ENCODE results near the gene RASSF3.
"Not testable (repeated sequence)": the region's sequence is repeated elsewhere in the genome, so short reads cannot be mapped to it uniquely, and the experiment has no call there.

Gene RASSF3

DNA sequence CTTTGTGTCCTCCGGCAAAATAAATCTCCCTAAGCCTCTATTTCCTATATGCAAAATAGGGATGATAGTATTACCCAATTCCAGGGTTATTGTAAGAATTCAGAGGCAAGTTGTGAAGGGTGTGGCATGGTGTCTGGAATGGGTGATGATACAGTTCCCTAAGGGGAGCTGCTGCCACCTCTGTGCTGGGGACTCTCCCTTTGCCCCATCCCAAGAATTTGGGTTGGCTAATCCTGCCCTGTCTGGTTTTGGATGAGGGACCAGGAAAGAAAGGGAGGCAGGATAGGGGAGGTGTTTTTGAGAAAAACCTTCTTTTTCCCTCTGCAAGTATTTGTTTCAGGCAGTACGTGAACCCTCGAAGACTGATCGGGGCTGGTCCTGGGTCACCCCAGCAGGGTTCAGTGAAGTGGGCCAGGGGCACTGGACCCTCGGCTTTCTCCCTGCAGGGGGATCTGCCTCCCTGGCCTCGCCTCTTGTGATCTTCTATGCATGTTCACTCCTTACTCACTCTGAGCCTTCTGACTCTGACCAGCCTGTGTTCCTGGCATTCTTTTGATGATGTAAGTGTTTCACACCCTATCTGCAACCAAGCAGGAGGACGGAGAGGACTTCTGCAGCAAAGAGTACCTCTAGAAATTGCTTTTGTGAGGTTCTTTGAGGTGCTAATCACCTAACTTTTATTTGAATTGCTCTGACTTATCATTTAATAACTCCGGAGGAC, 60.8 kb downstream of the RASSF3 start:
- DNase-seq (ENCODE audit: low read depth): no peak

DNA sequence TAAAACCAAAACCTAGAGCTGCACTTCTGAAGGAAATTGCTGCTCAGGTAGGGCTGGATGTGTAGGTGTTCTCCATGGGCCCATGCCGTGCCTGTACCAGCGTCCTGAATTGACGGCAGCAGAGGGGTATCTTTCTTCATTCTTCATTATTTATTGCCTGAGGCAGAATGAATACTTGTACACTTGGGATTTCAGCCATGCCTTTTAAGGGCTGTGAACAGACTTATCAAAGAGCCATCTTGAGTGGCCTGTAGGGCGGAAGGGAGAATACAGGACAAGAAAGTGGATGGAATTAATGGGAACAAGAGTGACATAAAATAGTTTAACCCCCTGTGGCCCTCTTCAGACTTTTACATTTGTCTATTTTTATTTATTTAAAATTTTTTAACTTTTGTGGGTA, 61.4 kb downstream of the RASSF3 start:
- no peak for DNase-seq (ENCODE audit: low read depth)

DNA sequence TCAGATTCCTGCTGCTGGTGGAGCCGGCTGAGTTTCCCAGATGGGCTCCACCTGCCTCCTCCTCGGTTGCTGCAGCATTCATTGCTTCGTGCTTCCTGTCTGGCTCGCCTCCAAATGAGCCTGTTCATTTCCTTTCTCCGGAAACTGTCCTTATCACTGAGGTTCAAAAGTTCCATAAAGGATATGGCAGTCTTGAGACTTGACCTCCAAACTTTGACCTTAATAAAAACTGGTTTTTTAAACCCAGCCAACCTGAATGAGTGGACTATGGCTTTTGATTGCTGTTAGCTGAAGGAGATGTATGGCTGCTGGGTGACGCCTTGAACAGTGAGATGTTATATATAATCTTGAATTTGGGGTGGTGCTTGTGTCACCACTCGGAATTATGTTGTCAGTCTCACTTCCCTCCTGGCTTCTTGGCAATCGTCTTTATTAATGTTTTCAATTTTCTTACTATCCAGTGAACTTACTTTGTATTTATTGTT, 62.7 kb downstream of the RASSF3 start:
- DNase-seq (ENCODE audit: low read depth): no peak

DNA sequence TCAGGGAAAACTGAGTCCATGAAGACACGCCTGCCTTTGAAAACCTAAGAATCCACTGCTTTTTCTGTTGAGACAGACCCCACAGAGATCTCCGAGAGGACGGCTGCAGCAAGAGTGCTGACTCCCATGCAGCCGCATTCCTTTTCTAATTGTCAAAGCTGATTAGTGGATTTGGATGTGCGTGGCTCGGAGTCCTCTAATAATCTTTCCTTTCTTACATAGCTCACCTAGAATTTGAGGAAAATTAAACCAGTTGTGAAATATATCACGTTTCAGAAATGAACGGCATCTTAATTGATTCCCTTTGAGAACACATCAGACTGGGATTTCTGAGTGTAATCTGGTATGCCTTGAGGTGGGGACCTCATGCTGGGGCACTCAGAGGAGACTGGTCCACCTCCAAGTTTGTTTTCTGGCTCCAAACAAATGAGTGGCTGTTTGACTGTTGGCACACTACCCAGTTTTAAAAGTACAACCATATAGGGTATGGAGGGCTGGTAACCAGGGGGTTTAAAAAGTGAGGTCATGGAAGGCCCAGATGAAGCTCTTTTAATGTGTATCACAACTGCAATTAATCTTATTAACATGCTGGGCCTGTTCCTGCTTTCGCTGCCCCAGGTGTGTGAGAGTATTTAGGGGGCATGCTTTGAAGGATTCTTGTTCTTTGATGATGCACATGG, 63.3 kb downstream of the RASSF3 start:
- no peak for DNase-seq (ENCODE audit: low read depth)

DNA sequence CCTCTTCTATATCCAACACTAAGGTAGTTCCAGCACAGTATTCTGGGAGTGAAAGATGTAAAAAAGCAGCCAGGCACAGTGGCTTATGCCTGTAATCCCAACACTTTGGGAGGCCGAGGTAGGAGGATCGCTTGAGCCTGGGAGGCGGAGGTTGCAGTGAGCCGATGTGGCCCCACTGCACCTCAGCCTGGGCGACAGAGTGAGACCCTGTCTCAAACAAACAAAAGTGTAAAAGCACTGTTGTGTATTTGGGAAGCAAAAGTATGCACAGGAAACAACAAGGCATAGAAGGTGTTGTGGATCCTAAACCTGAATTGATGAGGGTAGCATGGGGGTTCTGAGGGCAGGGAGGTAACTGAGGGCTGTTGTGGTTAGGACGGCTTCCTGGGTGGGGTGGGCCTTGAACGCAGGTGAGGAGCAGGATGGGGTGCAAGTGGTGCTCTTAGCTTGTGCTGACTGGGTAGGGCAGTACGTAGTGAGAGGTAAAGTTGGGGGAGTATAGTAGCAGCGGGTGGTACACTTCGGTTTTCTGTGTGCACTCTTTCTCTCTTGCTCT, 64.2 kb downstream of the RASSF3 start:
- no peak for DNase-seq (ENCODE audit: low read depth)

DNA sequence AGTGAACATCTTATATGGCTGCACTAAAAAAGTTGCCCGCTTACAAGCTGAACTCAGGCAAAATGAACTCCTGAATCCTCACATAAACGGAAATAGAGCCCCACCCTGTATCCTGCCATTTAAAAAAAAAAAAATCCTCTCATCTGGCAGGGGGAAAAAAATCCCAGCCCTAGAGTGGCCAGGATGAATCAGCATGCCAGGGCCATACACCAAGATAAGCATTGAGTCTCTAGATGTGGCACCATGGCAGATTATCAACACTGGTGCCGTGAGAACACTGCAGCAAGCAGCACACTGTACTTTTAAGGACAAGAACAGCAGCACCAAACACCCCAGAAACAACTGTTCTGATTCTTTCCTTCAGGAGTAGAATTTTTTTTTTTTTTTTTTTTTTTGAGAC, 65.5 kb downstream of the RASSF3 start:
- no peak for DNase-seq (ENCODE audit: low read depth)

DNA sequence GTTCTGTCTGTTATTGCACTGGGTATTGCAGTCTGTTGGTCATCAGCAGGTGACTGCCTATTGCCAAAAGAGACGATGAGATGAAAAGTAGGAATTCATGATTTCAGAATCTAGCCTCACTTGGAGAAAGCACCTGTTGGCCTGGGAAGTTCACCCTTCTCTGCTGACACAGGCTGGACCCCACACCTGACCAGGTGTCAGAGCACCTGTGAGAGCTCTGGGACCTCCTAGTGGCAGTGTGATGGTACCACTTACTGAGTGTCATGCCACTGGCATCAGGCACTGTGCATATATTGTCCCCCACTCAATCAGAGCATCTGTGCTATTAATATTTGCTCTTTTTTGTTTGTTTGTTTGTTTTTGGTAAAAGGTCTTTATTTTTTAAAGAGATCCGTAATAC, 68.0 kb downstream of the RASSF3 start:
- DNase-seq (ENCODE audit: low read depth): no peak

DNA sequence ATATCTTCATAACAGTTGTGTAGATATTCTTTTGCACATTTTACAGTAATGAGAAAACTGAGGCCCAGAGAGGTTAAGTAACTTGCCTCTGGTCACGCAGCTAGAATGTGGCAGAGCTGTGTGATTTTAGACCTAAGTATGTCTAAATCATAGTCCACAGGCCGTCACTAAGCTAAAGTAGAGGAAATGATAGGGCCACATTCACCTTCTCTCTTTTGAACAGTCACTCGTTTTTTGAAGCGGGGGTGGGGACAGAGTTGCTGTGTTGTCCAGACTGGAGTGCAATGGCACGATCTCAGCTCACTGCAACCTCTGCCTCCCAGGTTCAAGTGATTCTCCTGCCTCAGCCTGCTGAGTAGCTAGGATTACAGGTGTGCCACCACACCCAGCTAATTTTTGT, 68.5 kb downstream of the RASSF3 start:
- no peak for DNase-seq (ENCODE audit: low read depth)

DNA sequence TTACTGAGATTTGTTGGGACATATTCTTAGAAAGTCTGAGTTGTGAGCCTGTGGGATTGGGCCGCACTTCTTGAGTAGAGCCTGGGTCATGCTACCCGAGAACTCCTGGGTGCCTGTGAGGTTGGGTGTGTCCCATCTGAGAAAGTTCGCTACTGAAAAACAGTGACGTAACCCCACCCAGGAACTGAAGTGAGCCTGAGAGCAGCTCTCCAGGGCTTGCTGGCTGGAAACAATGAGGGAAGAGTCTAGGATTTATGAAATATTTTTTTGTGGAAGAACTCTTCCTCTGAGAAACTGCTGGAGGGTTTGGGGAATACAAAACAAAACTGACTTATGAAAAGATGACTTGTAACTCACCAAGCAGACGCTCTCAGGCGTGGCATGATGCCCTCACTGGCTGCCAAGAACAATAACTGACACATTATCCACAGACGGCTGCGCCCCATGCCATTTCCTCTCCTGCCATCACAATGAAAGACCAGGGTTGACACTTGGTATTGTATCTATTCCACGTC, 69.2 kb downstream of the RASSF3 start:
- no peak for DNase-seq (ENCODE audit: low read depth)

DNA sequence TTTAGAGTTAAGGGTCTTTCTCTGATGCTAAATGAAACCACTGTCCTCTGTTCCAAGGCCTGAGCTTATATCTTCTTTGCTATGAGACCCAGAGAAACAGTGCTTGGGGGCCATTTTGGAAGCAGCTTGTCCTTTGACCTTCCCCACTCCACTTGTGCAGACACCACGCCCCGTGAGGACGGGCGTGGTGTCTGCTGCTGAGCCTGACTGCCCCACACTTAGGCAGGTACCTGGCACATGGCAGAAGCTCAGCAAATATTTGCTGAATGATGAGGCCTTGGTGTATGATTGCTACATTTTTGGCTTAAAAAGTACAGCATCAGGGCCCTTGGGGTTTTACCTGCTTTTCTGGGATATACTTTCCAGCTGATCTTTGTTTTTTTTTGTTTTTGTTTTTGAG, 69.9 kb downstream of the RASSF3 start:
- DNase-seq (ENCODE audit: low read depth): no peak

DNA sequence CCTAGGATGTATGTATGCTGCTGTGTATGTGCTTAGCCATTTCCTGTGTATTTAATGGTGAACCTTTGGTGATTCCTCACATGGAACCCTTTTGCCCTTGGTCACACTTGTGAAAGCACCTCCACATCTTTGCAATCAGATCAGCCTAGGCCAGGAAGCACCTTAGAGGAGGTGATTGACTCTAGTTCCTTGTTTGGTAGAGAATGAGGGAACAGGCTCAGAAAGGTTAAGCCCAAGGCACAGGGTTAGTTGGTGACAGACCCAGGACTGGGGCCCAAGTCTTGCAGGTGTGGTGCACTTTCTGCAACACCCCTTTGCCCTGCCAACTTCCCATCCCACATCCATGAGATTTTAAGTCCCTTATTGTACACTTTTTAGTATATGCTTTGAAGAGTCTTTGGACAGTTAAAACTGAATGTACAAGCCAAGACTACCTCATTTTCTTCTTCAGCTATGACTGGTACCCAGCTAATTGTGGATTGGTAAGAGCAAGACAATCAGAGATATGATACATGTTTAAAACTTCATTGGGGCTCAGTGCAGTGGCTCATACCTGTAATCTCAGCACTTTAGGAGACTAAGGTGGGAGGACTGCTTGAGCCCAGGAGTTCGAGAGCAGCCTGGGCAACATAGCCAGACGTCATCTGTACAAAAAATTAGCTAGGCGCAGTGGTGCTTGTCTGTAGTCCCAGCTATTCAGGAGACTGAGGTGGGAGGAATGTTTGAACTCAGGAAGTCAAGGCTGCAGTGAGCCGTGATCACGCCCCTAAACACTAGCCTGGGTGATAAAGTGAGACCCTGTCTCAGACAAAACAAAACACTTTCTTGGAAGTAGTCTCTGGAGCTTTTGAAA, 71.1 kb downstream of the RASSF3 start:
- DNase-seq (ENCODE audit: low read depth): no peak

DNA sequence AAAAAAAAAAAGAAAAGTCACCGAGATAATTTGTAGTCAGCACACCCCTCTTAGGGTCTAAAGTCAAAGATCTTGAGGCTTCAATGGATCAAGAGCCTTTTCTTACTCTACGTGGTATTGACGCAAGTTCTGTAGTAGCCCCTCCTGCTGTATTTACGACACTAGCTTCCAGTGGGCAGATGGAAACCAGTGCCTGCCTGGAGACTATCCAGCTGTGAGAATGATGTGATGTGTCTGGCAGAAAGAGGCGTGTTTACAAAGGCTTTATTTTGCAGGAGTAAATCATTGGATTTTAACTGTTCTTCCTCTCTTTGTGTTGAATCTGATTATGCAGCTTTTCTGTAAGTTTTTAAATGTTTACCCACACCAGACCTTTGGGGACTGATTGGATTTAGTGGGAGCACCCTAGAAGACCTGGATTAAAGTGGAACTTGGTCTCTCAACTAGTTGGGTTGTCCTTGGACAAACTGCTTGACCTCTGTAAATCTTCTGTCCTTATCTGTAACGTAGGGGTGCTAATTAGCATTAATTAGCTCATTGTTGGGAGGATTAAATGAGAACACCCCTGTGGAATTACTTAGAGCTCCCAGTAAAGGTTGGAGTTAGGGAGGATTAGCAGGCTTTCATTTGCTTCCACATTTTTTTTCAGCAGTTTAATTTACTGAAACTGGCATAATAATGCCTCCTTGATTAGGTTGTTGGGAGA, 72.4 kb downstream of the RASSF3 start:
- no peak for DNase-seq (ENCODE audit: low read depth)

DNA sequence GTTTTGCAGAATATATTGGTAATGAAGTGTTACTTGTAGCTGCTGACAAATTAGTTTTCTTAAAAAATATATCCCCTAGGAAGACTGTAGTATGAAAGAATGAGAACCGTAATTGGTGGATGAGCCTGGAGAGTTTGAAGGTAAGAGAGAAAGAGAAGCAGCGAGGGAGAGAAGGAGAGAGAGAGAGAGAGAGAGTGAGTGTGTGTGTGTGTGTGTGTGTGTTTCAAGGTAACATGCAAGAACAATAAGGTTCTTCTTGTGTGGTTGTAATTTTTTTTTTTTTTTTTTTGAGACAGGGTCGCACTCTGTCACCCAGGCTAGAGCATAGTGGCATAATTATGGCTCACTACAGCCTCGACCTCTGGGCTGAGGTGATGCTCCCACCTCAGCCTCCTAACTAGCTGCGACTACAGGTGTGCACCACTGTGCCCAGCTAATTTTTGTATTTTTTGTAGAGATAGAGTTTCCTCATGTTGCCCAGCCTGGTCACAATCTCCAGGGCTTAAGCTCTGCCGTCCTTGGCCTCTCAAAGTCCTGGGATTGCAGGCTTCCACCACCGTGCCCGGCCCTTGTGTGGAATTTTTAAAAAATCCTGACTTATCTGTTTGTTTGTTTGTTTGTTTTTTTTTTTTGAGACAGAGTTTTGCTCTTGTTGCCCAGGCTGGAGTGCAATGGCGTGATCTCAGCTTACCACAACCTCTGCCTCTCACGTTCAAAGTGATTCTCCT, 73.7 kb downstream of the RASSF3 start:
- DNase-seq (ENCODE audit: low read depth): no peak

DNA sequence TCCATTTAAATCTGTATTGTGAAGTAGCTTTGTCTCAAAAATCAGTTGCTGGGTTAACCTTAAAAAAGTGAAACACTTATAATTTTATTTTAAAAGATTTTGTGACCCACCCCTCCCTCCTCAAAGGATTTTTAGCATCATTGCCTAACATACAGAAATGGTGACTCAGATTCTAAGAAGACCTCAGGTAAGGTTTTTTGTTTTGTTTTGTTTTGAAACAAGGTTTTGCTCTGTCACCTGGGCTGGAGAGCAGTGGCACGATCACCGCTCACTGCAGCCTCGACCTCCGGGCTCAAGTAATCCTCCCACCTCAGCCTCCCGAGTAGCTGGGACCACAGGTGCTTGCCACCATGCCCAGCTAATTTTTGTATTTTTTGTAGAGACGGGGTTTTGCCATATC, 74.8 kb downstream of the RASSF3 start:
- DNase-seq (ENCODE audit: low read depth): no peak

DNA sequence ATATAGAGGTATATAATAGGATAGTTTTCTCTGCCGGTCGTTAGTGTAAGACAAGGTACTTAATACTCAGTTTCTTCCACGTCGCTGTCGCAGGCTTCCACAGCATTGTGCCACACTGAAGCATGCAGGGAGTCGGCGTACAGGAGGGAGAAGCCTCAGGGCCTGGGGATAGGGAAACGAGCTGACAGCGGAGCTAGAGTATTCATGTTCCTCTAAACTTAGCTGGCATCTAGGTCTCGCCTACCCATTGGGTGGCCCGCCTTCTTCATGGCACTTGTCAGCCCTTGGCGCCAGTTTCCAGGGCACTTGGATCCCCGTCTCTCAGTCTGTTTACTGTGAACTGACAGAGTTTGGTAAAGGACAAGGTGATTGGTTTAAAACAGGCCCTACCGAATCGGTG, 75.3 kb downstream of the RASSF3 start:
- DNase-seq (ENCODE audit: low read depth): no peak

DNA sequence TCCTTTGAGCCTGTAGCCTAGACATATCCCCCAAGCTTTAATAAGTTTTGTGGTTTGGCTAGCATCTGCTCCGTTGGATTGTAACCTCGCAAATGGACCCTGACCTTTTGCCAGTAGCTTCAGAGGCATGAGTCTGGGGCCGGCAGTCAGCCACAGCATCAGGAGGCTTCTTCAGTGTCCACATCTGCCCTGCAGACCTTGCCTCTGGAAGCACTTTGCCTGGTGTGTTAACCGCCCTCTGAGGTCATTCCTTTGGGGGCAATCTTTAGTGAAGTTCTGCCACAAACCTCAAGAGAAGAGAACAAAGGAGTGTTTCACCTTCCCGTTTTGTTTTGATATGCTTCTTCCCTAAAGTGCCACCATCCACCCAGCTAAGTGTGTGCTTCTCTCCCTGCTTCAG, 77.5 kb downstream of the RASSF3 start:
- DNase-seq (ENCODE audit: low read depth): no peak

DNA sequence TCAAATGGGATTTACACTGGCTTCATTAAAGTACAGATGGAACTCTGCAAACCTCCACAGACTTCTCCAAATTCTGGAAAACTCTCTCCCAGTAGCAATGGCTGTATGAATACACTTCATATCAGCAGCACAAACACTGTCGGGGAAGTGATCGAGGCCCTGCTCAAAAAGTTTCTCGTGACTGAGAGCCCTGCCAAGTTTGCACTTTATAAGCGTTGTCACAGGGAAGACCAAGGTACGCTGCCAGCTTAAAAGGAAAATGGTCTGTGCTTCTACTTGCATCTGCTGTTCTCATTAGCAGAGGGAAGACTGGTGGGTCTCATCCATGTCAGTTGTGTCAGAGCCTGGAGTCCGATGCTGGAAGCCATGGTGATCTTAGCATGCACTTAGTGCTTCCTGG, 77.9 kb downstream of the RASSF3 start:
- DNase-seq (ENCODE audit: low read depth): no peak

DNA sequence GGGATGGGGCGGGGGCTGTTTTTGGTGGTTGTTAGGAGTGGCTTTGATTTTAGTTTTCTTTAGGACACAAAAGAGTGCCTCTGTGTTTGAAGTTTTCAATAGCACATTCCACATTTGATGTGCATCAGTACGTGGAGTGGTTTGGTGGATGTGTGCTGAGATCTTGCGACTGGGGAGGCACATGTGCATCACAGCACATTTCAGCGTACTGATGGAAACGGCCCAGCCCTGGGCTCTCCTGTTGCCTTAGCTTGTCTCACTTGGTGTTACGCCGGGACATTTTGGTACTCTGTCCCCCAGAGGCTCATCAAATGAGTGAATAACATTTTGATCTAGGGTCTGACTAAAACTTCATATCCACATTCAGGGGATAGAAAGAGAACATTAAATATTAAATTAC, 78.4 kb downstream of the RASSF3 start:
- DNase-seq (ENCODE audit: low read depth): no peak

DNA sequence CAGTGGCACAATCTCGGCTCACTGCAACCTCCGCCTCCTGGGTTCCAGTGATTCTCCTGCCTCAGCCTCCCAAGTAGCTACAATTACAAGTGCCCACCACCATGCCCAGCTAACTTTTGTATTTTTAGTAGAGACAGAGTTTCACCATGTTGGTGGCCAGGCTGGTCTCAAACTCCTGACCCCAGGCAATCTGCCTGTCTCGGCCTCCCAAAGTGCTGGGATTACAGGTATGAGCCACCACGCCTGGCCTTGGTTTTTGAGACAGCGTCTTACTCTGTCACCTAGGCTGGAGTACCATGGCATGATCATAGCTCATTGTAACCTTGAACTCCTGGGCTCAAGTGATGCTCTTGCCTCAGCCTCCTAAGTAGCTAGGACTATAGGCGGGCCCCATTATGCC, 79.9 kb downstream of the RASSF3 start:
- DNase-seq (ENCODE audit: low read depth): not testable (repeated sequence)

DNA sequence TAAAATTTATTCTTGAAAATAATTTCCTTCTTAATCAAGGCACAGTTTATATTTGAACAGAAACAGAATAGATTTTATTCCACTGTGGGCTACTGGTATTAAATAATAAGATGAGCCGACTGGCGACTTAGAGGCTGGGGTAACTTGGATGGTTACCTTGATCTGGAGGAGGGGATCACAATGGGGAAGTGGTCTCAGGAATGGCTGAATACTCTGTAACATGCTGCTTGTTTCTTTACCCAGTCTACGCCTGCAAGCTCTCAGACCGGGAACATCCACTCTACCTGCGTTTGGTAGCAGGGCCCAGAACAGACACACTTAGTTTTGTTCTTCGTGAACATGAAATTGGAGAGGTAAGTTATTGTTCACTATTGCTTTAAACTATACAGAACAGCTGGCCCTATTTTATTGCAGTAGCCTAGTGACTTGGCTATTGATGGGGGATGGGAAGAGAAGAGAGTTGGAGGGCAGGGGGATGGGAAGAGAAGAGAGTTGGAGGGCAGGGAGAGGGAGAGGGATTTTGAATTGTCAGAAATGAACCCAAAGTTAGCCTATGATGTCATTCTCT, 81.0 kb downstream of the RASSF3 start:
- DNase-seq (ENCODE audit: low read depth): no peak

Data from stimulated activated CD8-positive, alpha-beta memory T cell treated with anti-CD3 and anti-CD28 coated beads, Interleukin-7, amount 100 ng/mL, for 24 hours (primary cell).